22Rv1 (cell line): ENCODE data around the gene SIGLEC12.

Experiments used
- ZFX ChIP-seq: fragments of 450-650 bp; IDR thresholded peaks from 2 replicates; pipeline ENCODE4 v1.6.1; 2017; ENCODE audit warnings: antibody characterized with exemption, borderline replicate concordance
- TF ChIP-seq, protein P1 (sequence below): fragments of 450-650 bp; IDR thresholded peaks from 2 replicates; pipeline ENCODE4 v1.5.1; 2017; ENCODE audit warnings: mild to moderate bottlenecking

DNA sequence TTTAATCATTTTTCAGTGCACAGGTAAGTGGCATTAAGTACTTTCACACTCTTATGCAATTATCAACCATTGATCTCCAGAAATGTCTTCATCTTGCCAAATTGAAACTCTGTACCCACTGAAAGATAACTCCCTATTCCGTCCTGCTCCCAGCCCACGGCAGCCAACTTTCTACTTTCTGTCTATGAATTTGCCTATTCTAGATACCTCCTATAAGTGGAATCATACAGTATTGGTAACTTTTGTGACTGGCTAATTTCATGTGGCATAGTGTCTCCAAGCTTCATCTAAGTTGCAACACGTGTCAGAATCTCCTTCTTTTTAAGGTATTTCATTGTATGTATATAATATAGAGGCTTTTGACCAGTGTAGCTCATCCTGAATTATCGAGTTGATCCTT is 29.0 kb downstream of the SIGLEC12 start:
- TF ChIP-seq, protein P1, sequence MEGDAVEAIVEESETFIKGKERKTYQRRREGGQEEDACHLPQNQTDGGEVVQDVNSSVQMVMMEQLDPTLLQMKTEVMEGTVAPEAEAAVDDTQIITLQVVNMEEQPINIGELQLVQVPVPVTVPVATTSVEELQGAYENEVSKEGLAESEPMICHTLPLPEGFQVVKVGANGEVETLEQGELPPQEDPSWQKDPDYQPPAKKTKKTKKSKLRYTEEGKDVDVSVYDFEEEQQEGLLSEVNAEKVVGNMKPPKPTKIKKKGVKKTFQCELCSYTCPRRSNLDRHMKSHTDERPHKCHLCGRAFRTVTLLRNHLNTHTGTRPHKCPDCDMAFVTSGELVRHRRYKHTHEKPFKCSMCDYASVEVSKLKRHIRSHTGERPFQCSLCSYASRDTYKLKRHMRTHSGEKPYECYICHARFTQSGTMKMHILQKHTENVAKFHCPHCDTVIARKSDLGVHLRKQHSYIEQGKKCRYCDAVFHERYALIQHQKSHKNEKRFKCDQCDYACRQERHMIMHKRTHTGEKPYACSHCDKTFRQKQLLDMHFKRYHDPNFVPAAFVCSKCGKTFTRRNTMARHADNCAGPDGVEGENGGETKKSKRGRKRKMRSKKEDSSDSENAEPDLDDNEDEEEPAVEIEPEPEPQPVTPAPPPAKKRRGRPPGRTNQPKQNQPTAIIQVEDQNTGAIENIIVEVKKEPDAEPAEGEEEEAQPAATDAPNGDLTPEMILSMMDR, result no peak
- TF ChIP-seq ZFX, result no peak
